Left ventricle myocardium superior (tissue), 1 donor: ENCODE results near the gene ASB6. TPM values are rescaled to one million over a fixed set of nuclear protein-coding genes. Genes with fewer than 3 reads are reported as not detected.

ENCODE experiments used
- ATAC-seq: fragments of 200-7000 bp; cut with Tn5 transposase; one replicate; pipeline ENCODE4 v1.9.1; 2020; ENCODE audit warnings: mild to moderate bottlenecking, moderate library complexity
- DNase-seq: peaks from one replicate; pipeline ENCODE4 v3.0.0-alpha.2; 2020
- intact Hi-C: fragments of 100-400 bp; cut with micrococcal nuclease; formaldehyde crosslinking; loops from one replicate; pipeline ENCODE4 v1.11.0; 2022
- total RNA-seq: library from RNA; stranded (reverse); fragmentation: NEBNext Ultra II Directional; extraction: Animal tissue kit (Norgen Biotek cat#: 25700); gene quantifications from one replicate; pipeline ENCODE4 v1.2.1, GENCODE V29; 2021
- donor health status: DM: no; HTN: yes; CAD: no; lungs with severe emphysema.

Gene ASB6
- total RNA-seq, 1 donor from 2014 or later, result 9.7 TPM

DNA sequence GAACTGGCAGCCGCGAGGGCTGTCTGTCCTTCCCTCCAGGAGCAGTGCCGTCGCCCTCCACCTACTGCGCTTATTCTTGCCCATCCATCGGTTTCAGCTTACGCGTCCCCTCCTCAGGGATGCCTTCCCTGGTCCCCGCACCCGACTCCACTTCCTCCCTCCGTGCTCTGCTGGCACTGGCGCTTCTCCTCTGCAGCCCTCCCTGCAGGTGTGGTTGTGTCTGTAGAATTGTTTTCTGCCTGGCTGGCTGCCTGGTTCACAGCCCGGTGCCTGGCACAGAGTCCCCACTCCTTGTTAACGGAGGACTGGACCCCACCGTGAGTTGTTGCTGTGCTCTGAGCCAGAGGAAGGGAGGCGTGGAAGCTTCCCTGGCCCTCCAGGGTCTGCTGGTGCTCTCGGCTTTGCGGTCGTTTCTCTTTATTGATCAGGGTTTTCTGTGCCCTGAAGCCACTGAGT is 10.2 kb downstream of the ASB6 start:
- DNase-seq, result no peak
- no peak for ATAC-seq
- intact Hi-C loops, result no loop called here

DNA sequence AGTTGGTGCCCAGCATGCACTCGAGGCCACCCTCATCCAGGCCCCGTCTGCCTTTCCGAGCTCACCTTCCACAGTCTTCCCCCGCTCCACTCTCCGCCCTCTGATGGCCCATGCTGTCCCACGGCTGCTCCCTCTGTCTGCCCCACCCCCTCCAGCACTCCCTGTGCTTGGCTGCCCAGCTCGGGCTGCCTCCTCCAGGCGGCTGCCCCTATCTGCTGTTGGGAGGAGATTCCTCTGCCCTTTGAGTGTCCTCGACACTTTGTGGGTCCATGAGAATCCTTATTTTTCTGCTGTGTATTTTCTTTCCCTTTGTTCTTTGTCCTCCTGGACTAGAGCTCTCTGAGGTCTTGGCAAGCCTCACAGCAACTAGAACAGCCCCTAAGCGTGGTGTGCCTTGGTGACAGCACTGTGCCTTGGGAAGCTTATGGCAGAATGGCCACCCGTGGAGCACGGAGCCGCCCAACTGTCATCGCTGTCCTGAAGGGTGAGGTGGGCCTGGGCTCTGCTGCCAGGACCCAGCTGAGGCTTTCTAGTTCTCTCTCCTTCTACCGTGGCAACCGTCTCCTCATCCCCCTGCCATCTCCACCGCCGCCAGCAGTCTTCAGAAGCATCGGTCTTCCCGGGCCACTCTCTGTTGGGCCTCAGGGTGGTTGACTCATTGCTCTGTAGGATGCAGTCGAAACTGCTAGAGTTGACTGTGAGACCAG is 10.8 kb downstream of the ASB6 start:
- intact Hi-C loops, result no loop called here
- DNase-seq, result peak; percentile 67
- ATAC-seq, result peak; percentile 62

DNA sequence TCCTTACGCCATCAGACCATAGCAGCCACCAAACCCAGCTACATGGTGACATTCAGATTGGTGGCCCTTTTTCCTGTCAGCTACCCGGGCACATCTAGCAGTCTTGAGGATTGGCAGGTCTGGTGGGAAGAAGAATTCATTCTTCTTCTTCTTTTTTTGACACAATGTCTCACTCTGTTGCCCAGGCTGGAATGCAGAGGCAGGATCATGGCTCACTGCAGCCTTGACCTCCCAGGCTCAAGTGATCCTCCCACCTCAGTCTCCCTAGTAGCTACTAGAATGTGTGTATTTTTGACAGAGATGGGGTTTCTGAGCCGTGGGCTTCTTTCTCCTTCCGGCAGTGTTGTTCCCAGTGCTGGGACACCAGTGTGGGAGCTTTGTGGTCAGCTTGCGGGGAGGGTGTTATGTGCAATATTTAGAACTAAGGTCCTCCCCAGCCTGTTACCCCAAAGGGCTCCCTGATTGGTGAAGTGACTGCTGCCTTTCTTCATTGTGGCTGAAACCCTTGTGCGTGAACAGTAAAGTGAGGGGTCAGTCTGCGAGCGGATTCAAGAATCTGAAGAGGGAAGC is 12.6 kb downstream of the ASB6 start:
- no peak for DNase-seq
- ATAC-seq, result no peak
- intact Hi-C loops, result no loop called here

DNA sequence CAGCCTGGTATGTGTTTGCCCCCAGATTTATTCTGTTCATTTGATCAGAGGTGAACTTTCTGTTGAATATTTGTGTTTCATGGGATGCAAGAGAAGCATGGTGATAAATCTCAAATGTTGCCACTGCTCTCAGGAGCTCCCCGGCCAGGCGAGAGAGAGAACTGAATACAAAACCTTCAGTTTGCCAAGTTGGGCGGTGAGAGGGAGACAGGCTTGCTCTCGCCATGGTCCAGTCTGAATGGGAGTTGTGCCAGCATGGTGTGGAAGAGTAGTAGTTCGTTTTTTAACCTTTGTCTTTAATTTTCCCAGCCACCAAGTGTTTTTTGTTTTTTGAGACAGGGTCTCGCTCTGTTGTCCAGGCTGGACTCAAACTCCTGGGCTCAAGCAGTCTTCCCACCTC is 13.2 kb downstream of the ASB6 start:
- ATAC-seq, result no peak
- DNase-seq, result no peak
- intact Hi-C loops, result no loop called here

DNA sequence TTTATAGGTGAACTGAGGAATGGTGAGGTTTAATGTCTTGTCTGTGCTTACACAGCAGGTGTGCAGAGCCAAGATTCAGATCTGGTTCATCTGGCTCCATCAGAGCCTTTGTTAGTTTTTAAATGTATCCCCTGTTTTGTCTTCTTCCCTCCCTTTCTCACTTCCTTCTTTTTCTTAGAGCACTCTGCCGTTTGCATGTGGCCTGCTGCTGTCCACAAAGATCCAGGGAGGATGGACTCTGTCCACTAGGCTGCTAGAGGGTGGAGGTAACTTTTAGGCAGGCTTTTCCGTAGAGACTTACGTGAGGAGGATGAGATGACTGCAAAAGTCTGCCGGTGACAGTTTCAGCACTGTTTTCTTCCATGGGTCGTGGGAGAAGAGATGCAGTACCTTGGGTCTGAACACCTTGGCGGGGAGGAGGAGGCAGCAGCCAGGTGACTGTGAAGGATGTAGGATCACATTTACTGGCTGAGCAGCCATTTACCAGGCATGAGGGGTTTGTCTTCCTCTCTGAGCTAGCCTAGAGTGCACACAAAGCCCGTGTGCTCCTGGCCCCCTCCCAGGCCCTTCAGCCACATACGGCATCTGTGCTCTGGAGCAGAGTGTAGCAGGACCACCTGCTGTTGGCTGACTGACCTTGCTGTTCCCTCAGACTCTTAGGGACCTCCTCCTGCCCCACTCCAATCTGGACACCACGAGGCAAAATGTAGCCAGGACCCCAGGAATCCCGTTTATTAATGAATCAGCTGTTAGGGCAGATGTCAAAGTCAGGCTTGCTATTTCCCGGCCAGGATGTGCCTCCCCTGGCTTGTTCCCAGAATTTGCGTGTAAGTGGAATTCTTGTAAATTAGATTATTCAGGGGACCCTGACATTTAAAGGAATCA is 14.2 kb downstream of the ASB6 start:
- ATAC-seq (no peak), DNase-seq (no peak)
- intact Hi-C loops, result no loop called here

DNA sequence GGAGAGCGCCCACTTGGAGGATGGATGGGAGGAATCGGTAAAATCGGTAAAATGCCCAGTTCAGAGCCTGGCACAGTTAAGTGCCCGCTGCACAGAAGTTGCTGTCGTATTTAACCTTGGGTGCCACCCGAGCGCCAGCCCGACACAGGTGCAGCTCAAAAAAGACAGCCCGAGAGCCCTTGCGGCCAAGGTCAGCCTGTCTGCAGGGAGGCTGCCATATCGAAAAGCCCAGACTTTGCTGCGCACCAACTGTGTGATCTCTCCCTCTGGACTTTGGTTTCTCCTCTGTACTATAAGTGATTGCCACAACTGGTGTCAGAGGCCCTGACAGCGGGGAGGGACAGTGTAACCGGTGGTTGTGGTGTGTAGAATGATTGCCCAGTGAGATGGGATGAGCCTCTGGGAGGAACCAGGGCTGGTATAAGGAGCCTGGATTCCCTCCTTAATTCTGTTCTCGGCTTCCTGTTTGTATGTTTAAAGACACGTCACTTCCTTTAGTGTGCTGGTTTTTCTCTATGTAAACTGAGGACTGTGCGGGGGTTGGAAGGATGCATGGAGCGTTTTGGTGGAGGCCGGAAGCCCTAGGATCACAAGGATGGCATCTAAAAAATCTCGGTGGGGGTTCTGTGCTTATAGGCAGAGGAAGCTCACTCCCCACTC is 15.2 kb downstream of the ASB6 start:
- peak; percentile 57 for DNase-seq
- ATAC-seq, result peak; percentile 41
- intact Hi-C loops, result no loop called here

DNA sequence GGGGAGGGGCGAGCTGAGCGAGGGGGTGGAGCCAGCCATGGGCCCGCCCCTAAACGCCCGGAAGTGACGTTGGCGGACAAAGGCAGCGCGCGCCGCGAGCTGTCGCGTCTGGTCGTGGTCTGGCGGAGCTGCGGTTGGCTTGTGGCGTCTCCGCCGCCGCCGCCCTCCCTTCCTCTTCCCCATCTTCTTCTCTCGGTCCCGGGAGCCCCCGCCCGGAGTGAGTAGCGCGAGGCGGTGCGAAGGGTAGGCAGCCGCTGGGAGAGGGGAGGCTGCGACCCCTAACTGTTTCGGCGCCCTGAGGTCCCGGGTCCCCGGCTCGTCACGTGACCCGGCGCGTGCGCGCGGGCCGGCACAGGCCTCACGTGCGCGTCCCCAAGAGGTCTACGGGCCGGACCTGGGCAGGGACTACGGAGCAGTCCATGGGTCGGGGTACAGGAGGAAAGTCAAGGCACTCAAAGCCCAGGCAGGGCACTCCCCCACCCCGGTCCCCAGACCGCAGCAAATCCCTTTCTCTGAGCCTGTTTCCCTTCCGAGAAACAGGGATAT is 15.8 kb downstream of the ASB6 start, which contains the start of gene NTMT1:
Gene NTMT1, plus strand, starts transcription at position 85 of the 546 bp plus-strand sequence. CDS start 6,541 bp downstream, outside the sequence.
- ATAC-seq (peak; percentile 92), DNase-seq (peak; percentile 93)
- intact Hi-C loops, result no loop called here

DNA sequence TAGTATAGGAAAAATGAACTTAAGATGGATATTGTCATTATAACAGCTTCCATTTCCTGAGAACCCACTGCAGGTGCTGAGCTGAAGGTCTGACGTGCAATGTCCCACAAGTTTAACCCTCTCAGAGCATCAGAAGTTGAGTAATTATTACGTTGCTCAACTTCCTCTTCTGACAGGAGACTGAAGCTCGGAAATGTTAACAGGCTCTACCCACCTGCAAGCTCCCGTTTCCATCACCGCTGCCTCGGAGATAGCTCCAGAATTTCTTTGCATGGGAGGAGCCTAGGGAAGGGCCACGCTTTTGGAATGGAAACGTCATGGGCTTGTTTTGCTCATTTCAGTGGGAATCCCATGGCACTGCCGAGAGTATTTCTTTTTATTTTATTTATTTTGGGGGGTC is 17.0 kb downstream of the ASB6 start:
- no peak for ATAC-seq
- intact Hi-C loops, result no loop called here
- DNase-seq, result no peak

DNA sequence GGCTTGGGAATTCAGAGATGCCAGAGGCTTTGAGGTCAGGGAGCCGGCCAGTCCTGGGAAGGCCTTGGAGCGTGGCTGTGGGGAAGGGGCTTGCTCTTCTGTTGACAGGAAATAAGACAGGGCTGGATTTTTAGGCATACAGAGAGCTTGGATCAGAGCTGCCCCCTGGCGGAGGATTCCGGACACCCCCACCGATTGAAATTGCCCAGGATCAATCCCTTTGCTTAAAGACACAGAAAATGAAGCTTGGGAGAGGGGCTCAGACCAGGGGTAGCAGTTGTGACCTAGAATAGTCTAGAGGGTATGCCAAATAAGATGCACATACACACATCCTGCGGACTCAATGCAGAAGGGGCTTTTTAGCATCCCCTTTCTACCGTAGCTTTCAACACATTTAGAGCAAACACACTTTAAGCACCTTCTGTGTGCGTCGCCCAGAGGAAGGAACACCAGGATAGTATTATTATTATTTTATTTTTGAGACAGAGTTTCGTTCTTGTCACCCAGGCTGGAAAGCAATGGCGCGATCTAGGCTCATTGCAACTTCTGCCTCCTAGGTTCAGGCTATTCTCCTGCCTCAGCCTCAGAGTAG is 17.7 kb downstream of the ASB6 start:
- intact Hi-C loops, result no loop called here
- DNase-seq (peak; percentile 71), ATAC-seq (no peak)

DNA sequence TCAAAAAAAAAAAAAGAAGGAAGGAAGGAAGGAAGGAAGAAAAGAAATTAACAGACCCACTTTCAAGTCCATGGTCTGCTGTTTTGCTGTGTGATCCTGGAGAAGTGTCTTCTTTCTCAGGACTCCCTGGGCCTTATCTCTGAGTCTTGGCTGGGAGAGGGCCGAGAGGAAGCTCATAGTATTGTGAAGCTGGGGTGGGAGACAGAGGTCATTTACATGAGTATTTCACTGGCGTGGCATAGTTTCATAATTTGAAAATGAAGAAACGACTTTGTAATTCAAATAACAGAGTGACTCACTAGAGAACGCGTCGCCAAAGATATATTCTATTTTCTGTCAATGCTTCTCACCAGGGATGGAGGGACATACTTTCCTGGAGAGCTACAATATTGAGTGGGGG is 18.6 kb downstream of the ASB6 start:
- DNase-seq (no peak), ATAC-seq (no peak)
- intact Hi-C loops, result no loop called here

DNA sequence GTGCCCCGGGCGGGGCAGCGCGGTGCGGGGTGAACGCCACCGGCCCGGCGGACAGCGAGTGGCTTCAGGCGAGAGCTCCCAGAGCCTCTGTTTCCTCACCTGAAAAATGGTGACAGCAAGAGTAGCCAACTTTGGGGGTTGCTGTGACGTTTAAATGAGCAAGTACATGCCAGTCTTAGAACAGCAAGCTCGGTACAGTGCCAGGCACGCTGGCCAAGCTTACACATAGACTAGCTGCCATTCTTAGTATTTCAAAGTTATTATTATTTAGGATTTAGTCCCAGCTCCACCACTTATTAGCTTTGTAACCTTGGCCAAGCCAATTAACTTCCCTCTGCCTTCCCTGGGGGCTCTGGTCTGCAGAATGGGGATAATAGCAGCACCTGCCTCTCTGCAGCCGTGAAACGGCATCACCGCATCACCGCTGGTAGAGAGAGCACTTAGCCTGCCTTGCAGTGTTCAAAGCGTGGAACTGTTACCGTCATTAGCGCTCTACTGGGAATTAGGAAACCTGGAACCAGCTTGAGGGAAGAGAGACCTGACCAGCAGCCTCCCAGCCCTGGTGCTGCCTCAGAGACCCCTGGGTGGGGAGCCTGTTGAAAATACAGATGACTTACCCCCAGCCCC is 21.2 kb downstream of the ASB6 start, which contains the start of gene C9orf50:
Gene C9orf50, minus strand, starts transcription at position 433 of the 627 bp plus-strand sequence. CDS start 527 bp downstream, outside the sequence.
- ATAC-seq, result no peak
- intact Hi-C loops, result no loop called here
- no peak for DNase-seq

DNA sequence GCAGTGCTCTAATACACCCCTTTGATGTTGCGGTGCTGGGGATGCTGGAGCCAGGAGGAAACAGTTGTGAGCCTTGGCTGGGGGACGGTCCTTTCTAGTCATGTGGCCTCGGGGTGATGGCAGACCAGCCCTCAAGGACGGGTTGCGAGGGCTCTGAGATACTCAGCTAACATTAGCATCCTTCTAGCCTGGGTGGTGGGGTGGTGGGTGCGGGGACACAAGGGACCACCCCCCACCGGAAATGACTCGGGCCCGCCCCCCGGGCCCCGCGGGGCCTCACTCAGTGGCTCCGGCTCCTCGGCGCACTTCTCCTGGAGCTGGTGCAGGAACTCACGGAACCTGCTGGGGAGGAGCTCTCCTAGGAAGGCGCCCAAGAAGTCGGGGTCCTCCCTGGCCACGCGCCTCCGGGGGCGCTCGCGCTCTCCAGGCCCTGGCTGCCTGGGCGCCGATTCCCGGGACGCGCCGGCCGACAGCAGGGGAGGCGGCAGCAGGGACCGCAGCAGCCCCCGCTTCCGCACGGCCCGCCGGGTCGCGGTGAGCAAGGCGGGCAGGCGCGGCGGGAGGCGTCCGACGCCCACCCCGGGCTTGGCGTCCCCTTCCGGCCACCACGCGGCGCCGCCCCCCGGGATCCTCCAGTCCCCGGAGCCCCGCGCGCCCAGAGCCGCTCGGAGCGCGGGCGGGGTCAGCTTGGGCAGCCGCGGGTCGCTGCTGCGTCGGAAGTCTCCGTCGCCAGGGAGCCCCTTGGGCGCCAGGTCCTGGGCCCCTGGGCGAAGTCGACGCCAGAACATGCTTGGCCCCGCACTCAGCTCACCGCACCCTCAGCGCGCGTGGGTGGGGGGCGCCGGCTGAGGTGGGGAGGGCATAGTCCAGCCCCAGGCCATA is 21.9 kb downstream of the ASB6 start:
- DNase-seq (no peak), ATAC-seq (peak; percentile 33)
- intact Hi-C loops, result no loop called here

DNA sequence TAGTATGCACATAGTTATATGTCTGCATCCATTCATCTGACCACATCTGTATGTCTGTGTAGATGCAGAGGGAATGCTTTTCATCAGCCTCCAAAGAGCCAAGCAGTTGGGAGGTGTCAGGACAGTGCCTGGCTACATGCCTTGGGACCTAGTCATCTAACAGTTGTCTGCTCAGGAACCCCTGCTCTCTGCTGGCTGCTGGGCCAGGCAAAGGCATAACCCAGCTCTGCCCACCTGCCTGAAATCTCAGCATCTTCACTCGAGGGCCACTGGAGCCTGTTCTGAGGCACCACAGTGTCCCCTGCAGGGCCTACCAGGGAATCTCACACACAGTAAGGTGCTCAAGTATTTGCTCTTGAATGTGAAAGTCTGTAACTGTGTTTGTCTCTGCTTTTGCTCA is 24.8 kb downstream of the ASB6 start:
- intact Hi-C loops, result no loop called here
- ATAC-seq (no peak), DNase-seq (no peak)

DNA sequence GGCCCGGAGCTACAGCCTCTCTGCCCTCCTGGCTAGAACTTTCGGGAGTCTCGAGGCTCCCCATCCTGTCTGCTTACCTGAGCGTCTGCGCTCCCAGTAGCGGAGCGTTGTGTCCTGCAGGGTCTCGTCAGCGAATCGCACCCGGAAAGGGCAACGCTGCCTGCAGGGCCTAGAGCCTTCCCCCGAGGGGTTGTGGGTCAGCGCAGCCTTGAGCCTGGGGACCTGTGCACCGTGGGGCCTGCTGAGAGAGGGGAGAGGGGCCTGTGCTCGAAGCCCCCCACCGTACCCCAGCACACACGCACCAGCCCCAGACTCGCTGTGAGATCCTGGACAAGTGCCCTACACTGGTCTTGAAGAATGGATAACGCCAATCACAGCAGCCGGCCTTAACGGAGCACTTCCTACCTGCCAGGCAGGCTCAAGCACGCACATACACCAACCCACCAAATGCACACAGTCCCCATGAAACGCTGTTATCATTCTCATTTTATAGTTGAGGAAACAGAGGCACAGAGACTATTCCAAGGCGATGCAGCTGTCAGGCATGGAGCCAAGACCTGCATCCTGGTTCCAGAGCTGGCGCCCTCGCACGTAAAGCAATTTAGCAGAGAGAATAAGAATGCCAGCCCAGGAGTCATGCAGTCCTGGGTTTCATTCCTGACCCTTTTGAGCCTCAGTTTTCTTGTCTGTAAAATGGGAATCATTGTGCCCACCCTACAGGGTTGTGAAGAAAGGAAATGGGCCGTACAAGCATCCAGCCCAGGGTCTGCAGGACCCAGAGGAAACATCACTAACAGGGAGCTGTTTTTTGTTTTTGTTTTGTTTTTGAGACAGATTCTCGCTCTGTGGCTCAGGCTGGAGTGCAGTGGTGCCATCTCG is 26.3 kb downstream of the ASB6 start:
- DNase-seq (no peak), ATAC-seq (no peak)
- intact Hi-C loops, result no loop called here

DNA sequence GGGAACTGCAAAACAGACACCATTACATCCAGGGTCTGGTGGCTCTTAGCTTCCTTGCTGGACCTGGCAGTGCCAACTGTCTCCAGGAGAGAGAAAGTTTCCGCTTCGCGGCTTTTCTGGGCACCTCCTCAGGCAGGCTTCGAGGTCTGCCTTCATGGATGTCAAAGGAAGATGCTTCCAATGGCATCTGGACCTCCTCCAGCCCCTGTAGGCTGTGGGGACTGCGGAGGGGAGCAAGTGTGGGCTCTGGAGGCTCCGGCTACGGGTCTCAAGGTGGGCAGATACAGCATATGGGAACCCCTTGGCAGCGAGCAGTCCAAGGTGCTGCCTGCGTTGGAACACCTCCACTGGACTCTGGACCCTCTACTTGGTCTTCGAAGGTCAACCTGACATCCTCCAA is 27.0 kb downstream of the ASB6 start:
- ATAC-seq (no peak), DNase-seq (no peak)
- intact Hi-C loops, result no loop called here

DNA sequence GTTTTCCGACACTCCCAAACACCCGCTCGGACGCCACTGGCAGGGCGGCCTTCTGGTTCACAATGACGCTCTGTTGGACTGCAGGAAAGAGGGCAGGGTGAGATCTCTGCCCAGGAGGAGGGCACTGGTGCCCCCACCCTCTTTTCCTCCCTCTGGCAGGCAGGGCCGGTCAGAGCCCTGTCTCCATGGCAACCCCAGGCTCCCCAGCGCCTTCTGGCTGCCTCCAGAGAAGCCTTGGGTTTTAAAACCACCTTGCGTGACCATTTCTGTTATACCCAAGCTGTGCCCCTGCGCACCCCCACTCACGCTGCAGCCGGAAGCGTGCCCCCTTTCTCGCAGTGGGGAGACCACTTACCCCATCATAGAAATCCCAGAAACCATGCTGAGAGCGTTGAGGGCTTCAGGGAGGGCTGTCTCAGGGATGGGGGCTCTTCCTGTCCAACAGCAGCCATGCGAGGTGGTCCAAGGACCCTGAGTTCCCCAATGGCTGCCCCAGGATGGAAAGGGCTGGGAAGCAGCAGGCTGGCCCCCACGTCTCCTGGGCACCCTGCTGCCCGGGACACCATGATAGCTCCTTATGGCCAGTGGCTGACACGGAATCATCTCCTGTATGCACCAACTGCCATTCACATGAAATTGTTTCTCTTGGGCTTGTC is 28.3 kb downstream of the ASB6 start:
- no peak for DNase-seq
- ATAC-seq, result no peak
- intact Hi-C loops, result no loop called here
